GM12878 (cell line): Measurements from ENCODE around the gene KLHL1. TPM values are rescaled to one million over a fixed set of nuclear protein-coding genes. Genes with fewer than 3 reads are reported as not detected.

Experiments used
- CBX3 ChIP-seq: fragments of 200-600 bp; sonication (generic); IDR thresholded peaks from 2 replicates; pipeline ENCODE4 v1.6.1; 2016; ENCODE audit warnings: low read depth, borderline replicate concordance
- CEBPB ChIP-seq, 2 experiments: fragments of 150-350 bp in 1 of 2; IDR thresholded peaks; 2 replicates each; pipeline ENCODE4 v1.6.1; 2012 to 2014; ENCODE audit warnings: low read depth in 2 of 2, low read length in 2 of 2, borderline replicate concordance in 1 of 2, inconsistent platforms in 1 of 2
- CHD2 ChIP-seq: IDR thresholded peaks from 2 replicates; pipeline ENCODE4 v1.6.1; 2011; ENCODE audit warnings: low read depth, low read length, improper control_type of control experiment, borderline replicate concordance
- DPF2 ChIP-seq: fragments of 450-650 bp; IDR thresholded peaks from 2 replicates; pipeline ENCODE4 v1.6.1; 2017; ENCODE audit warnings: mild to moderate bottlenecking
- E2F8 ChIP-seq: fragments of 450-650 bp; IDR thresholded peaks from 2 replicates; pipeline ENCODE4 v1.6.1; 2018; ENCODE audit warnings: mild to moderate bottlenecking, low read depth, moderate library complexity; ENCODE audit not compliant: partially characterized antibody
- ELK1 ChIP-seq: IDR thresholded peaks from 2 replicates; pipeline ENCODE4 v1.6.1; 2012; ENCODE audit warnings: low read depth, low read length, improper control_type of control experiment
- EZH2 ChIP-seq: IDR thresholded peaks from 2 replicates; pipeline ENCODE4 v1.6.1; 2012; ENCODE audit warnings: low read depth, mild to moderate bottlenecking, control low read depth, inconsistent platforms, low read length, borderline replicate concordance; ENCODE audit not compliant: control insufficient read depth
- HDGF ChIP-seq: fragments of 450-650 bp; IDR thresholded peaks from 2 replicates; pipeline ENCODE4 v1.6.1; 2016; ENCODE audit warnings: antibody characterized with exemption
- IRF4 ChIP-seq: IDR thresholded peaks from 2 replicates; pipeline ENCODE4 v1.6.1; 2011; ENCODE audit warnings: low read depth, low read length
- MEF2A ChIP-seq: IDR thresholded peaks from 2 replicates; pipeline ENCODE4 v1.6.1; 2011; ENCODE audit warnings: low read depth, mild to moderate bottlenecking, low read length, moderate library complexity; ENCODE audit not compliant: insufficient read depth
- MTA2 ChIP-seq: fragments of 450-650 bp; IDR thresholded peaks from 2 replicates; pipeline ENCODE4 v1.6.1; 2016; ENCODE audit warnings: low read depth, mild to moderate bottlenecking, moderate library complexity
- MXI1 ChIP-seq: fragments of 150-350 bp; IDR thresholded peaks from 2 replicates; pipeline ENCODE4 v1.6.1; 2011; ENCODE audit warnings: low read depth, mild to moderate bottlenecking, inconsistent platforms, low read length, improper control_type of control experiment
- PAX8 ChIP-seq: fragments of 450-650 bp; IDR thresholded peaks from 2 replicates; pipeline ENCODE4 v1.6.1; 2017; ENCODE audit warnings: mild to moderate bottlenecking, moderate library complexity
- POLR2AphosphoS5 ChIP-seq: IDR thresholded peaks from 2 replicates; pipeline ENCODE4 v1.6.1; 2011; ENCODE audit warnings: mild to moderate bottlenecking, low read length, inconsistent platforms
- RCOR1 ChIP-seq: conservative IDR thresholded peaks from 2 replicates; pipeline ENCODE4 v1.6.1; 2012; ENCODE audit warnings: low read depth, low read length, improper control_type of control experiment
- SKIL ChIP-seq: fragments of 450-650 bp; IDR thresholded peaks from 2 replicates; pipeline ENCODE4 v1.6.1; 2017; ENCODE audit warnings: mild to moderate bottlenecking, low read depth, inconsistent platforms; ENCODE audit not compliant: poor library complexity, severe bottlenecking
- SPI1 ChIP-seq: IDR thresholded peaks from 2 replicates; pipeline ENCODE4 v1.6.1; 2011; ENCODE audit warnings: low read depth, mild to moderate bottlenecking, low read length, moderate library complexity, borderline replicate concordance; ENCODE audit not compliant: insufficient read depth
- SRF ChIP-seq, 2 experiments: IDR thresholded peaks; 2 replicates each; pipeline ENCODE4 v1.6.1; 2011; ENCODE audit warnings: low read depth in 2 of 2, low read length in 2 of 2, mild to moderate bottlenecking in 1 of 2, moderate library complexity in 1 of 2
- YY1 ChIP-seq: IDR thresholded peaks from 2 replicates; pipeline ENCODE4 v1.6.1; 2011; ENCODE audit warnings: low read depth, mild to moderate bottlenecking, low read length
- ZBED1 ChIP-seq: IDR thresholded peaks from 2 replicates; pipeline ENCODE4 v1.6.1; 2016; ENCODE audit warnings: borderline replicate concordance
- ZNF24 ChIP-seq: fragments of 450-650 bp; IDR thresholded peaks from 2 replicates; pipeline ENCODE4 v1.6.1; 2017; ENCODE audit warnings: antibody characterized with exemption, mild to moderate bottlenecking
- ZNF592 ChIP-seq: fragments of 450-650 bp; IDR thresholded peaks from 2 replicates; pipeline ENCODE4 v1.6.1; 2017; ENCODE audit warnings: mild to moderate bottlenecking, moderate library complexity
- polyA plus RNA-seq, 11 experiments: library from polyadenylated mRNA; depleted of rRNA in 4 of 11; unstranded in 6 of 11; stranded (reverse) in 5 of 11; fragments of >200 nt; fragmentation: Nextera tagmentation in 4 of 11; fragmentation: Illumina TruSeq in 1 of 11; extraction: Ambion mirVana in 4 of 11; extraction: Trizol in 1 of 11; gene quantifications; 1 replicate in 1 of 11; 2 replicates in 10 of 11; pipeline versions ENCODE4 v1.2.1 to v1.2.3, GENCODE V29; 2011 to 2016; ENCODE audit warnings: inconsistent platforms in 2 of 11, missing spikeins in 2 of 11, low read depth in 1 of 11
- total RNA-seq, 4 experiments: library from RNA; depleted of rRNA in 3 of 4; stranded (reverse); fragments of >200 nt in 3 of 4; fragmentation: Illumina TruSeq in 1 of 4; extraction: Trizol in 1 of 4; gene quantifications; 2 replicates each; pipeline versions ENCODE4 v1.2.1 to v1.2.3, GENCODE V29; 2013 to 2021

KLHL1 gene
- total and polyA plus RNA-seq, 10 of the 15 experiments (the other 5 are each of a cell fraction or from before 2014, with no cell fraction given): 0.02 to 0.13 (median 0.05) TPM; not detected in 2

- TF ChIP-seq E2F8 (peak; percentile 56), EZH2 (no peak), MEF2A (0 out of 2 replicates have a peak, but pooled peaks have one; percentile 26), SPI1 (peak; percentile 97), CBX3 (no peak), YY1 (no peak), ZNF592 (no peak), POLR2AphosphoS5 (no peak), RCOR1 (no peak), IRF4 (0 out of 2 replicates have a peak, but pooled peaks have one; percentile 58), MTA2 (peak; percentile 96), HDGF (no peak), PAX8 (no peak), MXI1 (peak; percentile 76; the same call in 1 of the 2 replicates), ELK1 (no peak), DPF2 (peak; percentile 88), CEBPB (IDR thresholded peaks at IDR 0.05; ENCODE audit: borderline replicate concordance in 1 of 2, low read depth in 2 of 2, low read length in 2 of 2) (no peak), ZNF24 (no peak), CHD2 (no peak), SRF (IDR thresholded peaks at IDR 0.05; ENCODE audit: low read depth in 2 of 2, low read length in 2 of 2) (no peak), SKIL (peak; percentile 67), ZBED1 (no peak)
Measured at GRCh38 chr13:69948016-69948415, 160.2 kb downstream of the KLHL1 start (continued).
